ENCODE measurements around the gene DDX23.
A peak's percentile ranks its signal among the peaks of the same experiment; 100 is the strongest.

The DDX23 gene

DNA sequence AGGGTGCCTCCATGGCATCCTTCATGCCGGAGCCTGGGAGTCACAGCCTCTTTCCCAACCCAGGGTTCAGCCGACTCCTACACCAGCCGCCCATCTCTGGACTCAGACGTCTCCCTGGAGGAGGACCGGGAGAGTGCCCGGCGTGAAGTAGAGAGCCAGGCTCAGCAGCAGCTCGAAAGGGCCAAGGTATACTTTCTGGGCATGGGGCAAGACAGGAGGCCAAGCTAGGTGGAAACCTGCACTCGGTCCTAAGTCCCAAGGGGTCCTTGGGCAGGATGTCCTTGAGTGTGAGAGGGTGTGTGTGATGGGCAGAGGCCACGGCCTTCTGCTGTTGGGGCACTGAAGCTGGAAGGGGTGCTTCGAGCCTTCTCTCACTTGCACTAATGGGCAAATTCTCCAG is 28.7 kb downstream of the DDX23 start:
- no peak for DNase-seq (ENCODE audit: low read depth)

DNA sequence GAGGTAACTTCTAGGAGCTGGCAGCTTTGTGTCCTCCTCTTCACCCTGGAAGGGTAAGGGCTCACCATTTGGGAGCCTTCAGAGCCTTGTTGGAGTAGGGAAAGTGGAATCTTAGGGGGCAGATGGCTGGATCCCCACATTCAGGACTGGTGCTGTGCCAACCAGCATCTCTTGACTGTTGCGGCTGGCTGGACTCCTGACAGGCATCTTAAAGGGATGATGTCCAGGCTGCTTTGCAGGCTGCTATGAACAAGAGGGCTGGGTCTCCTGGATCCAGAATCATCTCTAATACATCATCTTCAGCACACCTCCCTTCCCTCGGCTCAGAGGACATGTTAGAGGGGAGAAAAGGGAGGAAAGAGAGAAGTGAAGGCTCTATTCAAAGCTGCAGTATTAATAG is 29.3 kb downstream of the DDX23 start:
- DNase-seq (ENCODE audit: low read depth) = no peak

DNA sequence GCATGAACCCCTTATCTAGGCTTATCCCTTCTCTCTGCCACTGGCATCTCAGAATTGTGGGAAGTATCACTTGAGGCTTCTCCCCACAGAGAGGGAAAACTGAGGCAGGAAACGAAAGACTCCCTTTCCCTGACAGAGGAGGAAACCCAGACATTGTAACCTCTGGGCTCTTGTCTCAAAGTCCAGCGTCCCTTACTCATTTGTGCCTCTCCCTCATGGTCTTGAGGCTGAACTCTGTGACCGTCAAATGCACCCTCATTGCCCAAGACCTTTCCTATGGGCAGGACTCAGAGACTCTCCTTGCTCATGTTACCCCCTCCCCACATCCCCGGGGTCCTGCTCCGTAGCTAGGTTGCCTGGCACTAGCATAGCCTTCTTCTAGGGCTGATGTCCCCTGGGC is 29.8 kb downstream of the DDX23 start:
- DNase-seq (ENCODE audit: low read depth) = no peak

DNA sequence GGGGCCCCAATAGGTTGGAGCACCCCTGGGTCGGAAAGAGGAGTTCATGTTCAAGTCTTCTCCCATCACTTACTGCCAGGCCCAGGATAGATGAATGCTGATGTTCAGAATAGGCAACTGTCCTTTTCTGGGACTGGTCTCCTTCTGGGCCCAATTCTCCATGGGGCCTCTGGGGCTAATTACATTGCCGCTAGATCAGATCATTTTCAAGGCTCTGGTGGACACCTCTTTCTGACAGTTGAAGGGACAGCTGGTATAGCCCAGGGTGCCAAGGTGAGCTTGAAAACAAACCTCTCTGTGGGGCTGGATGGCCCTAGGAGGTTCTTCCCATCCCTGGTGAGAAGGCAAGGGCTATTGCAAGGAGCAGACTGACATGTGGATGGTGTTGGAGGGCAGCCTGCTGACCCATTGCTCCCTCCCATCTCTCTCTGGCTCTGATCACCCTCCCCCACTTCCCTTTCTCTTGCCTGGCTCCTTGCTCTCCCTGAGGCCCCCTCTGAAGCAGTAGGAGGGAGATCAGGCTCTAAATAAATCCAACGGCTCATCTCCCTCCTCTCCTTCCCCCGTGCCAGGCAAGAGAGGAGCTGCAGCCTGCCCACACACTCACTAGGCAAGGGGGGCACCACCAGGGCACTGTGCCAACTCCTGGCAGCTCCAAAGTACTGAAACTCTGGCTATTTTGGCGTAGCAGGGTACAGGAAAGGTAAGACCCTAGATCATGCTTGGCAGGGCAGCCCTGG is 31.8 kb downstream of the DDX23 start:
- no peak for DNase-seq (ENCODE audit: low read depth)

DNA sequence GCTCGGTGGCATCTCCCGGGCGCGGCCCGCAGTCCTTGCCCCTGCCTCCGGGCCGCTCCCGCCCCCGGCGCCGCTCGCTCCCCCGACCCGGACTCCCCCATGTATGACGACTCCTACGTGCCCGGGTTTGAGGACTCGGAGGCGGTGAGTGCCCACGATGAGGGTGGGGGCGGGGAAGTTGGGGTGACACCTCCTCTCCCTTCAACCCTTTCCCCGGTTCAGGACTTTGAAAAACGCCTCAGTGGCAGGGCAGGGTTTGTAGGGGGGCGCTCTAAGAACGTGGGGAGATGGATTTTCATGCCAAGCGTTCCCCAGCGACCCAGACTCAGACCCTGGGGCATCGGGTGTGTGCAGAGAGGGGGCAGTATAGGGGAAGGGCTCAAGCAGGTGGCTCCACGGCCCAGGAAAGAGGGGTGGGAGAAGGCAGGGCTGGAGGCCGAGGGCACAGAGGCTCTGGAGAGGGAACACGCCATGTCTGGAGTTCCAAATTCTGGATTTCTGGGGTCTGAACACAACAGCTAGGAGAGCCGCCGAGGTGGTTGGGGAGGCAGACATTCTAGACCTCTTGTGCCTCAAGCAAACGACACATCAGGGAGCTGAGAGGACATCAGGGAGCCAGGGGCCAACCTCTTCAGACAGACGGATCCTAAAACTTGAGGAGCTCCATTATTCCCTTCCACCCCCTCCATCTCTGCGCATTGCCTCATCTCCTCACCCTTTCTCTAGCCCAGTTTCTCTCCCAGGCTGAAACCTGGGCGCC is 33.0 kb downstream of the DDX23 start:
- peak; percentile 27 for DNase-seq (ENCODE audit: low read depth)

DNA sequence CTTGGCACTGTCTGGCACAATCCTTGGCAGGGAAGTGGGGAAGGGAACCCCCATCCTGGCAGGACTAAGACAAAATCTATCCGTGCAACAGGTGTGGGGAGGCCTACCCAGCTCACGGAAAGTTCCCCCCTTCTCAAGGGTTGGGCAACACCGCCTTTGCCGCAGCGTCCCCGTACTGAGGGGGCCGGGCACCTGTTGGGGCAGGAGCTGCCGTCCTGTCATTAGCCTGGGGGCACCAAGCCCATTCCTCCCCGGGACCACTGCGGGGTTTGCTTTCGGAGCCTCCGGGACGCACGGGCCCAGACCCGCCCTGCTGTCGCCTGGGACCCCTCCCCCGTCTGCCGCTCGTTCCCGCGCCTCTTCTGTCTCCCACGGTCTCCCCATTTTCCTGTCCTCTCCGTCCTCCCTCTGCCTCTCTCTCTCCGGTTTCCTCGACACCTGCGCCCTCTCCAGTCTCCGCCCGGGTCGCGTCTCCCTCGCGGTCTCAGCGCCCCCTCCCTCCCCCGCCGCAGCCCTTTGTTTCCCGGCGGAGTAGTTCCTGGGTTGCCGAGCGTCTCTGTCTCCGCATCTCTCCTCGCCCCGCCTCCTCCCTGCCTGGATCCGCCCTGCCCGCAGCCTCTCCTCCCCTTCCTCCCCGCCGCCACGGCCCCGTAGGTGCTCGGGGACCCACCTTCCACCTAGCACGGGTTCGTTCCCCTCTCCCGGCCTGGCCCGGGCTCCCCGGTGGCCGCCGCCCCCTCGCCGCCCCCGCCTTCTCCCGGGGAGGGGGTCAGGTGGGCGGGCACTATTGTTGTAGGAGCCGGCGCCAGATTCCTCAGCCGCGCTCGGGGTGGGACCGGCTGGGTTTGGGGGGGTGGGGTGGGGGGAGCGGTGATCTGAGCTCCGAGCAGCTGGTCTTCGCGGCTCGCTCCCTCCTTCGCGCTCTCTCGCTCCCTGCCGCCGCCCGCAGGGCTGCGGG is 33.8 kb downstream of the DDX23 start, which contains the start of gene CACNB3:
Gene CACNB3, plus strand, starts transcription at position 624 of the 958 bp plus-strand sequence. CDS start 434 bp downstream, outside the sequence.
- DNase-seq (ENCODE audit: low read depth) = peak; percentile 38

DNA sequence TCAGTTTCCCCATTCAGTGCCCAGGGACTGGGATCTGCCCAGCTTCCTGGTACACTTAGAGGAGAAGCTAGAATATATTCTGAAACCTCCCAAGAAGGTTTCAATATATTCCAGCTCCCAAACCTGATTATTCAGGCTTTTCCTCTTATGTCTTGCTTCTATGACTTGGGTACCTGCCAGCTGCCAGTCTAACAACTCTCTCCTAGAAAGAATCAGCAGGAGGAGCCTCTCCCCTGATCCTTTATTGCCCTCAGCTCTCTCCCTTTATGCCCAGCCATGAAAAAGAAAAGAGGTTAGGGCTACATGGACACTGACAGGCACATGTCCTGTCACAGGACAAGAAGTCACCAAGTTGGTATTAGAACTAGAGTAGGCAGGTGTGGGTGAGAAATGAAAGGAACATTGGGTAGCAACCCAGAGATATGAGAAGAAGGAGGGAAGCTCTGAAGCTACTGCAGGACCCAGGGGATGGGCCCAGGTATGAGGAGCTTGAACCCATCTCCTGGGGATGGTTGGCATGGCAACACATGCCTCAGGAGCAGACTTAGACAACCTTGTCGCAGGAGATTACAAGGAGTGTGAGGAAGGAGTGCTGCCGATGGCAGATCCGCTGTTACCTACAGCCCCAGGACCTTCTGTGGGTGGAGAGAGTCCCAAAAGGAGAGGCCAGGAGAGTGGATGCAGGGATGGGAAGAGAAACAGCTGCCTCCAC is 35.7 kb downstream of the DDX23 start:
- no peak for DNase-seq (ENCODE audit: low read depth)

DNA sequence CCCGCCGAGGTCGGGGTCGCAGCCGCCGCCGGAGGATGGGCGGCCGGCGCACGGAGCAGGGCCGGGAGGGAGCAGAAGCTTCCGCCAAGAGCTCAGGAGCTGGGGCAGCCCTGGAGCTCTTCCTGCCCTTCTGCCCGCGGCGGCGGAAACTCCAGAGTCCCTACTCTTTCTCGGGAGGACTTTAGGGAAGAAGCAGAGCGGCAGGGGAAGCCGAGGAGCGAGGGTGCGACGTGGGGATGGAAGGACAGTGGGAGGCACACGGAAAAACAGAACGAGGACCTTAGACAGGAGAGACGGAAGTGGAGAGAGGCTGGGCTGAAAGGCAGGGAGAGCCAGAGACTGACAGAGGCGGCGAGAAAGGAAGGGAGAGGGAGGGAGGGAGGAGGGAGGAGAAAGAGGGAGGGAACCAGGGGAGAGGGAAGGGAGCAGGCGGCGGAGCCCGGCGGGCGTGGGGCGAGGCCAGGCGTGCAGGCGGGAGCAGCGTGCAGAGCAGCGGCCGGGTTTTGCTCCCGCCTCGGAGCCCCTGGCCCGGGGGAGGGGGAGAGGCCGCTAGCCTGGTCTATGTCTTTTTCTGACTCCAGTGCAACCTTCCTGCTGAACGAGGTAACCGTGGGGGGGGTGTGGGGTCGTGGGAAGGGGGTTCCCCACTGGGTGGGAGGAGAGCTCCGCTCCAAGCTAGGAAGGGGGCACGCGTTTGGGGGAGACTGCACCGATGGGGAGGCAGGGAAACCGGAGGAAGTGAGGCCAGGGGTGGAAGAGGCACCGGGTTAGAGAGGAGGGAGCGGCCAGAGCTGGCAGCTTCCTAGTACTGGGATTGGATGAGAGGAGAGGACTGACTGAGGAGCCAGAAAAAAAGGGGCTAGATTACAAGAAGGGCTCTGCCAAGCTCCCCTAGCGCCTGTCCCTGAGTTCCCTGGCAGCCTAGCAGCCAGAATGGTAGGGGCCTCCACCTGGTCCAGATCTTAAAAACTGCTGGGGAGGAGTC is 36.5 kb downstream of the DDX23 start:
- DNase-seq (ENCODE audit: low read depth) = peak; percentile 88

DNA sequence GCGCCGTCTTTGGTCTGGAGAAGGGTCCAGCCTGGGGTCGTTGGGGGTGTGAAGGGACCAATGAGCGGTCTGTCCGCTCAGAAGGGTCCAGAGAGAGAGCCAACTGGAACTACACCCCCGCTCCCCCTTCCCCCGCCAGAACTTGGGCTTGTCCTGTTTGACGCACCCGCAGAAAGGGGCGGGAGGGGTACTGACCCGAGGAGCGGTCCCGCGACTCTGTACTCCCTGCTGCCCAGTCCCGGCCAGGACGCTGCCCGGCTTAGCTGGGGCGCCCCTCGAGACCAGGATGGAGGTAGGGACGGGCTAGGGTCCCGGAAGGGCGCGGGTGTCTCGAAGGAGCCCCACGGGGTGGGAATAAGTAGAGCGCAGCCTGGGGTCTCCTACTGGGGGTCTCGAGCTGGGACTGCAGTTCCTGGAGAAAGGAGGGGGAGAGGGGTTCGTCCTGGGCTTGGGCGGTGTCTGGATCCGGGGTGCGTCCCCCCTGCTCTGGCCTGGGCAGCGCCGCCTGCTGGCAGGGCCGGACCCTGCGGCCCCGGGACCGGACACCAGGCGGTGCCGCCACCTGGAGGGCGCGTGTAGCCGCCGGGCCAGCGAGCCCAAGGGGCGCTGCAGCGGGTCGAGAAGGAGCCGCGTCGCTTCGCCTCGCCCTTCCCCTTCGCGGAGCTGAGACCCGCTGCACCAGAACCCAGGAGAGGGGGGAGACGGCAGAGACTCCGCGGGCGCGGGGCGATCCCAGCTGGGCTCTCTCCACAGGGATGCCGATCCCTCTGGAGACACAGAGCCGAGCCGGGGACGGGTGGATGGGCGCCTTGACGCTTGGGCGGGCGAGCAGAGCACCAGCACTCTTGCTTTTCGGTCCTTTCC is 37.5 kb downstream of the DDX23 start:
- peak; percentile 67 for DNase-seq (ENCODE audit: low read depth)

DNA sequence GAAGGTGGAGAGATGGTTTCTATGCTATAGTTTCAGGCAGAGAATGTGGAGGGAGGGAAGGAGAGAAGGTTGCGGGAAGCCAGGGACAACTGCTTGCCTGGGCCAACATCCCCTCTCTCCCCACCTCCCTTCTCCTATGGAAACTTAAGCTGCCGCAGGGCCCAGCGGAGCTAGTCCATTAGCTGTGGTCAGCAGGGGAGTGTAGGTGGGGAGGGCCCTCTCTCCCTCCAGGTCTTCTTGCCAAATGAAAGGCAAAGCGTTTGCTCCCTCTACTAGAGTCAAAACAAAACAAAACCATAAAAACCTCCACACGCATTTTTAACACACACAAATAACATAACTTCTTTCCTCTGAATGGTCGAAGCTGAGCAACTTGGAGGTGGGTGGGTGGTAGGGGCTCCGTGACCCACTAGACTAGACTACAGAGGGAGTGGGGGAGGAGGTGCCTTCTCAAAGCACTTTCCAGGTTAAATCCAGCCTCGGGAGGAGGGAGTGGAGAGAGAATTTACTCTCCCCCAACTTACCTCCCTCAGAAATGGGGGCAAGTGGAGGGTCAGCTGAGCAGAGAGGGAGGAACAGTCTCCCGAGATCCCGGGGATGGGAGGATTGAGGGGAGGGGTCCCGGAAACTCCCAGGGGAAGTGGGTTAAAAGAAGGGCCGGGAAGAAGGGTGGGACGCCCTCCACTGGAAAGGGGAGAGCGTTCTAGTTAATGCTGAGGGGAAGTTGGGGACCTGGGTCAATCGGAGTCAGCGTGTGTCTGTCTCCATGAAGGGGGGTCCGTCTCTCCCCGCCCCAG is 38.3 kb downstream of the DDX23 start:
- peak; percentile 59 for DNase-seq (ENCODE audit: low read depth)

DNA sequence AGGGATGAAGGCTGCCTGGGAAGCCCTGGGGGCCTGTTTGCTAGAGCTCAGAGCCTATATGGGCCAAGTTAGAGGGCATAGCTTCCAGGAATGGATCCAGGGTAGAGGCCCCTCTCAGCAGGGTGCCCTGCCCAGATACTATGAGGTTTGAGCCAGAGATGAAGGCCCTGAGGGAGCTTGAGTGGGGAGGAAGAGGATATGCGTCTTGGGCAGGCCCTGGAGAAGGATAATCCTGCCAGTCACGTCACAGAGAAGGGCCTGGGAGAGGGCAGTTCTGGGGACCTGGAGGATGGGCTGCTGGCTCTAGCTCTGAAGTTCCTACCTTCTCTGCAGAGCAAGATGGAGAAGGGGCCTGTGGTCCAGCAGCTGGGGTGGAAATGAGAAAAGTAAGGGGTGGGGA is 39.6 kb downstream of the DDX23 start:
- no peak for DNase-seq (ENCODE audit: low read depth)

DNA sequence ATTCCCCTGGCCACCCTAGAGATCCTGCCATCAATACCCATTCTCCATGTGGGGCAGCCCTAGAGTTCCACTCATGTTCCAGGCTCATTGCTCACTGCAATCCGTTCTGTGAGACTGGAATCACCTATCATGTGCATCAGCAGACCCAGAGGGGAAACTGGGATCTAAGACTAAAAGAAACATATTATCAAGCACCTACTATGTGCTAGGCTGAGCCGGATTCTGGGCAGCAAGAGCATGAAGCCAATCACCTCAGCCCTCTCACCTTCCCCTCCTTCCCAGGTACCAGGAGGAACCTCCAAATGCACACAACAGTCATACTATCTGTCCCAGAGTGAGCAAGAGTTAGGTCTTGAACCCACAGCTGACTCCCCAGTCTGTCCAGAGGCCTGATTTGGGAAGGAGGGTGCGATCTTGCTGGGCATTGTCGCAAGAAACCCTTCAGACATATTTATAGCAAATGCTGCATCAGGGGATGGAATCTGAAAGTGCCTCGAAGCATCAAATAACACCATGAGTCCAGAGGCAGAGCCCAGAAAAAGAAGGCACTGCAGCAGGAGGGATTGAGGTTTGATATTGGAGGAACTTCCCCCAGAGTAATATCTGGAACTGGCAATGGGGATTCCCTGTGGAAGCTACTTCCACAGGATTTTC is 40.4 kb downstream of the DDX23 start:
- DNase-seq (ENCODE audit: low read depth) = no peak

DNA sequence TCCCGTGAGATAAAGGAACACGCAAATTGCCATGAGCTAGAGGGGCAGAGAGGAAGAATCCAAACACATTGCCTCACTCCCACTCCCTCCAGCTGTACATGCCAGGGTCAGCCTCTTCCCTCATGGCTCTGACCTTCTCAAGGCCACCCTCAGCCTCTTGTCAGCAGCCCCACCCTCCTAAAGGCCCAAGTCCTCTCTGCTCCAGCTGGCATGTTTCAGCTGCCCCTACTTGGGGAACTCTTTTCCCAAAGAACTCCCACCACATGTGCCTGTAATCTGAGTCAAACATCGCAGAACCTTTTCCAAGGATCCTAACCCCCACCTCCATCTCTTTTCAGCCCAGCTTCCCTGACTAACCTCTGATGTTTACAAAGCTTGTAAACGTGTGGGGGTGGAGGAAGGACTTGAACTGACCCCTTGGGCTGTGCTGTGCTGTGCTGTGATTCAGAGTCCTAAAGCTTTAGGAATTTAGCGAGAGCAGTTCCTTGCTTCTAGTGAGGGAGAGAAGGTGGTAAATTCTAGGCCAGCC is 41.0 kb downstream of the DDX23 start:
- peak; percentile 98 for DNase-seq (ENCODE audit: low read depth)

DNA sequence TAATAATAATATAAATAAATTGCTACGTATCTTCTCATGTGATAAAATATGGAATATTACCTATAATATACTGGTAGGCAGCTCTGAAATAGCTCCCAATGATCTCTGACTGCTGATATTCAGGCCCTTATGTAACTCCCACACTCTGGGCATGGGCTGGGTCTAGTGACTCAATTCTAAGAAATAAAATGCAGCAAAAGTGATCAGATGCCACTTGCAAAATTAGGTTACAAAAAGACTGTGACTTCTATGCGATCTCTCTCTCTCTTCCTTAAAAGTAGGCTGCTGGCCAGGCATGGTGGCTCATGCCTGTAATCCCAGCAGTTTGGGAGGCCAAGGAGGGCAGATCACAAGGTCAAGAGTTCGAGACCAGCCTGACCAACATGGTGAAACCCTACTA is 44.0 kb downstream of the DDX23 start:
- no peak for DNase-seq (ENCODE audit: low read depth)

DNA sequence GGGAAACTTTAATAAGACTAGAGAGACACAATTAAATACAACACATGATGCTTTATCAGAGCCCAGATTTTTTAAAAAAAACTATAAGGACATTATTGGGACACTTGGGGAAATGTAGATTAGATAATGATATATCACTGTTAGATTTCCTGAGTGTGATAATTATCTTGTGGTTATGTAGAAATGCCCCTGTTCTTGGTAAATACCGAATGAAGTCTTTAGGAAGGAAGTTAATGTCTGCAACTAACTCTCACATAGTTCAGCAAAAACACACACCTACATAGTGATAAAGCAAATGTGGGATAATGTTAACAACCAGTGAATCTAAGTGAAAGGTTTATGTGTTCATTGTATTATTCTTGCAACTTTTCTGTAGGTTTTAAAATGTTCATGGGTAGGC is 48.3 kb downstream of the DDX23 start:
- DNase-seq (ENCODE audit: low read depth) = no peak

DNA sequence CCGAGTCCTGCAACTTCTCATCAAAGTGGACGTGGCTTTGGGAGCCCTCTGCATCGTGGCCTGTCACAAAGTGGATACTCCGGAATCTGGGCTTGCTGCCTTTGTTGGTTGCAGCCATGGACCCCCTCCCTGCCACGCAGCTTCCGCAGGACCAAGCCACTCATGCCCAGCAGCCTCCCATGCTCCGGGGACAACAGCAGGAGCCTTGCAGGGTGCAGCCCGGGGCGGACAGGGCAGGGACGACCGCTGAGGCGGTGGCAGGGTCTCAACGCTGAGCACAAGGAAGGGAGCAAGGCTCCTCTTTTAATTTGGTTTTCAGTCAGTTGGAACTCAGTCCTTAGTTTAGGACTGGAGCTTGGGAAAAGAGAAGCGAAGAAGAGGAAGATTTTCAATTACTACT is 51.0 kb downstream of the DDX23 start:
- no peak for DNase-seq (ENCODE audit: low read depth)

DNA sequence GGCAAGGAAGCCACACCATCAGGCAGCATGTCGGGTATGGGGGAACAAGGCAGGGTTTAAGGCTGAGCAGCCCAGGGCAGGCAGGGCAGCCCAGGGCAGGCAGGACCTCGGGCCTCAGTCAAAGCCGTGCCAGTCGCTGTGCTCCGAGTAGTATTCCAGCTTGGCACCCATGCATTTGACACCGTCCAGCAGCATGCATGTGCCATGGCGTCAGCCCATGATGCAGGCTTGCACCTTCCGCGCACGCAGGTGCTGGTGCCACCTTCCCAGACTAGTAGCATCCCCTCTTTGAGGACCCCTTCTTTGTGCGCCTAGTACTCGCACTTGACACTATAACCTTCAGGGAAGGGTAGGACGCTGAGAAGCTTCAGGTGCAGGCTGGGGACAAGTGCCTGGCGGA is 51.5 kb downstream of the DDX23 start:
- no peak for DNase-seq (ENCODE audit: low read depth)

DNA sequence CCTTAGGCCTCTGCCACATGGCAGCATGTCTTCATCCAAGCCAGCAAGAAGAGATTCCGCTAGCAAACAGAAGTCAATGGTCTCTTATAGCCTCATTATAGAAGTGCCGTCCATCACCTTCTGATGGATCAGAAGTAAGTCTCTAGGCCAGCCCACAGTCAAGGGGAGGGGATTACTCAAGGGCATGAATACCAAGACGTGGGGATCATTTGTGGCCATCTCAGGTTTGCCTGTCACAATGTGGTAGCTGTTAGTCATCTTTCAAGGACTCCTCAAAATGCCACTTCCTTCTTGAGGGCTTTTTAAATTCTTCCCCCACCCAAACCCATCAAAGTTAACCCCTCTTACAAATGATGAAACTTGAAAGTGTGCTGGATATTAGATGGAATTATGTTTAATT is 55.0 kb downstream of the DDX23 start:
- peak; percentile 34 for DNase-seq (ENCODE audit: low read depth)
